HL-60 (cell line): ENCODE measurements around the gene COPRS.
A peak's percentile ranks its signal among the peaks of the same experiment; 100 is the strongest.

Experiments used
- DNase-seq, 2 experiments: peaks; one replicate each; pipeline ENCODE4 v3.0.0-alpha.2; 2010 to 2020; ENCODE audit warnings: low read depth in 1 of 2, low spot score in 1 of 2
- H3K27ac ChIP-seq: fragments of 250-450 bp; sonication (Bioruptor Pico); replicated peaks from 2 replicates; pipeline ENCODE4 v1.5.1; 2020; ENCODE audit warnings: mild to moderate bottlenecking, moderate library complexity
- H3K27me3 ChIP-seq: fragments of 250-450 bp; sonication (Bioruptor Pico); 2 replicates; pipeline ENCODE4 v1.5.1; 2021; ENCODE audit warnings: mild to moderate bottlenecking, moderate library complexity; ENCODE audit not compliant: insufficient read depth, poor library complexity, severe bottlenecking
- H3K4me3 ChIP-seq: replicated peaks from 2 replicates; pipeline ENCODE4 v1.5.1; 2011; ENCODE audit warnings: mild to moderate bottlenecking, control low read depth, low read length; ENCODE audit not compliant: insufficient read depth
- CTCF ChIP-seq: IDR thresholded peaks from one replicate; pipeline ENCODE4 v1.5.1; 2011; ENCODE audit warnings: low read length, control low read depth, inconsistent platforms; ENCODE audit not compliant: insufficient read depth
- GABPA ChIP-seq: IDR thresholded peaks from 2 replicates; pipeline ENCODE4 v1.6.1; 2012; ENCODE audit warnings: low read depth
- POLR2AphosphoS5 ChIP-seq: IDR thresholded peaks from 2 replicates; pipeline ENCODE4 v1.6.1; 2012; ENCODE audit warnings: low read depth
- REST ChIP-seq: IDR thresholded peaks from 2 replicates; pipeline ENCODE4 v1.6.1; 2012; ENCODE audit warnings: low read depth; ENCODE audit not compliant: insufficient replicate concordance
- SPI1 ChIP-seq: IDR thresholded peaks from 2 replicates; pipeline ENCODE4 v1.6.1; 2012; ENCODE audit warnings: low read depth, mild to moderate bottlenecking, borderline replicate concordance

The COPRS gene

GRCh38 chr17:31802502-31802901, 56.5 kb downstream of the COPRS start:
- DNase-seq = peak; percentile 57 to 87
- no peak overlapping the region for H3K4me3 ChIP-seq
- H3K27me3 ChIP-seq = no peaks in the 10 kb centered on the region
- peak overlapping the region; percentile 67 for H3K27ac ChIP-seq
- TF ChIP-seq POLR2AphosphoS5 (no peak), GABPA (no peak), SPI1 (peak; percentile 86), REST (no peak), CTCF (no peak)
